Hematopoietic multipotent progenitor cell treated with erythropoietin and hydrocortisone succinate and interleukin-3 and kit ligand, for 6 days (in vitro differentiated cells): ENCODE results near the gene FGA.

Source experiments
- DNase-seq: peaks from one replicate; pipeline ENCODE4 v3.0.0-alpha.2; 2015

FGA gene

GRCh38 chr4:154578919-154579318 lies 11.6 kb downstream of the FGA start:
- no peak for DNase-seq

GRCh38 chr4:154577324-154577723 lies 13.2 kb downstream of the FGA start:
- DNase-seq = no peak

- no peak for DNase-seq
These were observed 16.2 kb downstream of the FGA start for GRCh38 chr4:154574311-154574710.

DNA sequence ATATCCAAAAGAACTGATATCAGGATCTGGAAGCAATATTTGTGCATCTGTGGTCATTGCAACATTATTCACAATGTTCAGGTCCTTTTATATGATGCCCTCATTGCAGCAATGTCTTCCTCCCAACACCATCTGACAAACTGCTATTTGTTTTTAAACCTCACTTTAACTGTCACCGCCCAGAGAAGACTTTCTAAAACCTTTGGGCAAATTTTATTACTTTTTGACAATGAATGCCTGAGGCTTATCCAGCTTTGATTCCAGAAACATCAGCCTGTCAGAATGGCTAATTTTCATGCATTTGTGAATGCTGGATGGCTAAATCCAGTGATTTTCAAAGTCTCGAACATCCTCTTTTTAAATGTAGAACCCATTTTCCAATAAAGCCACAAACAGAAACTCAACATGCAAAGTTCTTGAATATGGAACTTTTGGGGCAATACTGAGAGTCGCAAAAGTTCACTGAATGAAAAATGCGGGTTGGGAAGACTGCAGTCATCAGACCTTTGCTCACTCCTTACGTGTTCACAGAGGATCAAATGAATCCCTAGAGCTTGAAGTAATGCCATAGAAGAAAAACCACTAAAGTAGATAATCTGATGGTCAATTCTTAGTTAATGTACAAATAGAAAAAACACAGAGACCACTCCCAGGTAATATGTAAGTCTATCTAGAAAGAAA lies 17.2 kb downstream of the FGA start:
- DNase-seq = no peak

- DNase-seq = no peak
These were observed 21.0 kb downstream of the FGA start for GRCh38 chr4:154569584-154569983.

- no peak for DNase-seq
These were observed 21.5 kb downstream of the FGA start for GRCh38 chr4:154569028-154569427.

DNA sequence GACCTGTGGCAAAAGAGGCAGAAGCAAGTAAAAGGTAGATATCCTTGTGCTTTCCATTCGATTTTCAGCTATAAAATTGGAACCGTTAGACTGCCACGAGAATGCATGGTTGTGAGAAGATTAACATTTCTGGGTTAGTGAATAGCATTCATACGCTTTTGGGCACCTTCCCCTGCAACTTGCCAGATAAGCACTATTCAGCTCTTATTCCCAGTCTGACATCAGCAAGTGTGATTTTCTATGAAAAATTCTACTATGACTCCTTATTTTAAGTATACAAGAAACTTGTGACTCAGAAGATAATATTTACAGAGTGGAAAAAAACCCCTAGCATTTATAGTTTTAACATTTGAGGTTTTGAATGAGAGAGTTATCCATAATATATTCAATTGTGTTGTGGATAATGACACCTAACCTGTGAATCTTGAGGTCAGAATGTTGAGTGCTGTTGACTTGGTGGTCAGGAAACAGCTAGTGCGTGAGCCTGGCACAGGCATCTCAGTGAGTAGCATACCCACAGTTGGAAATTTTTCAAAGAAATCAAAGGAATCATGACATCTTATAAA lies 23.8 kb downstream of the FGA start:
- no peak for DNase-seq

DNA sequence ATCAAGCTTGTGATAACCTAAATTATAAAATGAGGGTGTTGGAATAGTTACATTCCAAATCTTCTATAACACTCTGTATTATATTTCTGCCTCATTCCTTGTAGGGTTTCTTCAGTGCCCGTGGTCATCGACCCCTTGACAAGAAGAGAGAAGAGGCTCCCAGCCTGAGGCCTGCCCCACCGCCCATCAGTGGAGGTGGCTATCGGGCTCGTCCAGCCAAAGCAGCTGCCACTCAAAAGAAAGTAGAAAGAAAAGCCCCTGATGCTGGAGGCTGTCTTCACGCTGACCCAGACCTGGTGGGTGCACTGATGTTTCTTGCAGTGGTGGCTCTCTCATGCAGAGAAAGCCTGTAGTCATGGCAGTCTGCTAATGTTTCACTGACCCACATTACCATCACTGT lies 24.8 kb downstream of the FGA start:
- no peak for DNase-seq

DNA sequence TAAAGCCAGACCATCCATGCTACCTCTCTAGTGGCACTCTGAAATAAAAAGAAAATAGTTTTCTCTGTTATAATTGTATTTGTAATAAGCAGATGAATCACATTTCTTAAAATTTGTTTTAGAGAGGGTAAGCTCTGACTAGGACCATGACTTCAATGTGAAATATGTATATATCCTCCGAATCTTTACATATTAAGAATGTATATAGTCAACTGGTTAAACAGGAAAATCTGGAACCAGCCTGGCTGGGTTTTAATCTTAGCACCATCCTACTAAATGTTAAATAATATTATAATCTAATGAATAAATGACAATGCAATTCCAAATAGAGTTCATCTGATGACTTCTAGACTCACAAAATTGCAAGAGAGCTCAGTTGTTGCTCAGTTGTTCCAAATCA lies 26.2 kb downstream of the FGA start:
- no peak for DNase-seq

GRCh38 chr4:154562697-154563254 lies 27.8 kb downstream of the FGA start, which contains the start of gene FGB:
FGB (plus strand) TSS chr4:154563011; CDS start chr4:154563019, 8 bp downstream.
- DNase-seq = no peak

GRCh38 chr4:154560824-154561231 lies 29.7 kb downstream of the FGA start:
- no peak for DNase-seq

- DNase-seq = no peak
These were observed 30.1 kb downstream of the FGA start for GRCh38 chr4:154560419-154560801.

- peak; percentile 75 for DNase-seq
These were observed 30.8 kb downstream of the FGA start for GRCh38 chr4:154559494-154560418.

DNA sequence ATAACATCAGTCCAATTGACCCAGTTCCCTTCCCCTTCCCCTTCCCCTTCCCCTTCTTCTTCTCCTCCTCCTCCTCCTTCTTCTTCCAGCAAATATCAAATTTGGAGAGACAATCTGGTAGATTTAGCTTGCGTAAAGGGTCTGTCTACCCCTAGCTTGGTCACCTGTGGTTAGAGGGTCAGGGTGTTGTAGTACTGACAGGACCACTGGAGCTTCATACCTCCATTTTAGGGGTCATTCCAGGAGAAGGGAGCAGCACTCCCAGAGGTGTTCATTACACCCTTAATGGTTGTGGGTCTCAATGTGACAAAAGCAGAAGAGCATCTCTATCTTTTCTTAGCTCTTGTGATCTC lies 31.4 kb downstream of the FGA start:
- no peak for DNase-seq

- peak; percentile 90 for DNase-seq
These were observed 38.5 kb downstream of the FGA start for GRCh38 chr4:154551872-154552686.

- peak; percentile 99 for DNase-seq
These were observed 40.4 kb downstream of the FGA start, which contains the start of gene PLRG1 for GRCh38 chr4:154549894-154550790. PLRG1 (minus strand) TSS chr4:154550400; CDS start chr4:154550308, 92 bp downstream.

GRCh38 chr4:154545689-154546088 lies 44.9 kb downstream of the FGA start:
- no peak for DNase-seq

DNA sequence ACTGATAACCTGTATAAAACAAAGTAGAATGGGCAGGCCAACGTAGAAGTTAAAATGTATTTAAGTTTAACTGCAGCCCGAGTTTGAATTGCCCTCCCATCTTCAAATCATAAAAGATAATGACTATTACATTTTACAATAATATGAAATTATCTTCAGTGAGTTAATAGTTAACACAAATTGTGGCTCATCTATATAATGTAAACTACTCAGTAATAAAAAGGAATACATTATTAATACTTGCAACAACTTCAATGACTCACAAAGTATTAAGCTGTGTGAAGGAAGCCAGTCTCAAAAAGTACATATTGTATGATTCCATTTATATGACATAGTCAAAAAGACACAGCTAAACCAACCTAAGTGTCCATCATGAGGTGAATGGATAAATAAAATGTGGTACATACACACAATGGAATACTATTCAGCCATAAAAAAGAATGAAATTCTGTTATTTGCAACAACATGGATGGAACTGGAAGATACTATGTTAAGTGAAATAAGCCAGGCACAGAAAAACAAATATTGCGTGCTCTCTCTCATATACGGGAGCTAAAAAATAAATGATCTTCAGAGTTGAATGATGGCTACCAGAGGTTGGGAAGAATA lies 48.2 kb downstream of the FGA start:
- DNase-seq = no peak
